ENCODE measurements around the gene PTTG1IP2. TPM values are rescaled to one million over a fixed set of nuclear protein-coding genes. Genes with fewer than 3 reads are reported as not detected.

The PTTG1IP2 gene
- total and polyA plus RNA-seq, 12 donors: not detected

- no peak overlapping the region for H3K4me3 ChIP-seq
- H3K36me3 ChIP-seq: no peaks in the 10 kb centered on the region
- 83 to 84% methylated on average over 2 of the region's 2 CpGs for WGBS, 2 donors
- H3K27ac ChIP-seq: no peak overlapping the region
- no peaks in the 10 kb centered on the region for H3K9me3 ChIP-seq
- H3K27me3 ChIP-seq: peaks cover 0 to 26% (median 0%) of the 10 kb centered on the region in 7 donors
- intact Hi-C loops (cut with DNase I): no loop called here
- DNase-seq: no peak
- ATAC-seq: no peak
- peaks cover 0 to 9% (median 0%) of the 10 kb centered on the region in 9 donors for H3K4me1 ChIP-seq
- no peak for TF ChIP-seq CTCF (IDR thresholded peaks at IDR 0.05)
Observed at GRCh38 chr7:90538405-90538804, 69.0 kb downstream of the PTTG1IP2 start.

DNA sequence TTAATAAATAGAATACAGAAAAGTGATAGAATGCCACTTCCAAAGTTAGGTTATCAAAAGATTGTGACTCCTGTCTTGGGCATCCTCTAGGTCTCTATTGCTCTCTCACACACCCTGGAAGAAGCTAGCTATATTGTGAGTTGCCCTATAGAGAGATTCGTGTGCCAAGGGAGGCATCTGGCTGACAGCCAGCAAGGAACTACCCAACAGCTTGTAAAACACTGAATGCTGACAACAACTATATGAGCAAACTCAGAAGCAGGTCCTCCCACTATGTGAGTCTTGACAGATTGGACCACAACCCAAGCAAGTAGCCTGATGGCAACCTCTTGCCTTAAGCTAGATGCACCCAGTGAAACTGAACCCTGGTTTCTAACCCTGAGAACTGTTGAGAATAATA lies 71.0 kb downstream of the PTTG1IP2 start:
- no peak for TF ChIP-seq CTCF (IDR thresholded peaks at IDR 0.05)
- Histone ChIP-seq H3K27me3 (peaks cover 0 to 26% (median 0%) of the 10 kb centered on the region in 7 donors), H3K27ac (no peak overlapping the region), H3K36me3 (no peaks in the 10 kb centered on the region), H3K4me3 (no peak overlapping the region), H3K4me1 (peaks cover 0 to 9% (median 0%) of the 10 kb centered on the region in 9 donors), H3K9me3 (no peaks in the 10 kb centered on the region)
- ATAC-seq (no peak), DNase-seq (no peak)
- intact Hi-C loops (cut with DNase I): no loop called here
- 32 to 47% methylated on average over 1 of the region's 1 CpG for WGBS, 2 donors

DNA sequence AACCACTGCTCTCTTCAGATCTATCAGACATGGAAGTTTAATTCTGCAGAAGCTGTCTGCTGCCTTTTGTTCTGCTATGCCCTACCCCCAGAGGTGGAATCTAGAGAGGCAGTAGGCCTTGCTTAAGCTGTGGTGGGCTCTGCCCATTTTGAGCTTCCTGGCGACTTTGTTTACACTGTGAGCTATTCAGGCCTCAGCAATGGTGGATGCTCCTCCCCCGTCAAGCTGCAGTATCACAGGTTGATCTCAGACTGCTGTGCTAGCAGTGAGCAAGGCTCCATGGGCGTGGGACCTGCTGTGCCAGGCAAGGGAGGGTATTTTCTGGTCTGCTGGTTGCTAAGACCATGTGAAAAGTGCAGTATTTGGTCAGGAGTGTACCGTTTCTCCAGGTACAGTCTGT lies 81.6 kb downstream of the PTTG1IP2 start:
- Histone ChIP-seq H3K4me1 (no peaks in the 10 kb centered on the region), H3K9me3 (no peaks in the 10 kb centered on the region), H3K27ac (no peak overlapping the region), H3K4me3 (no peak overlapping the region), H3K27me3 (no peaks in the 10 kb centered on the region), H3K36me3 (no peaks in the 10 kb centered on the region)
- 75% methylated on average over 4 of the region's 4 CpGs for WGBS, 2 donors
- intact Hi-C loops (cut with DNase I): loop anchor here in 8 of 10 donors (2.0 to 5.0 kb wide), 5 partner anchors 46 to 486 kb away; partner anchors contain the start of gene CDK14 (in 1 of the 8)
- no peak for DNase-seq
- TF ChIP-seq CTCF (IDR thresholded peaks at IDR 0.05): no peak
- no peak for ATAC-seq

DNA sequence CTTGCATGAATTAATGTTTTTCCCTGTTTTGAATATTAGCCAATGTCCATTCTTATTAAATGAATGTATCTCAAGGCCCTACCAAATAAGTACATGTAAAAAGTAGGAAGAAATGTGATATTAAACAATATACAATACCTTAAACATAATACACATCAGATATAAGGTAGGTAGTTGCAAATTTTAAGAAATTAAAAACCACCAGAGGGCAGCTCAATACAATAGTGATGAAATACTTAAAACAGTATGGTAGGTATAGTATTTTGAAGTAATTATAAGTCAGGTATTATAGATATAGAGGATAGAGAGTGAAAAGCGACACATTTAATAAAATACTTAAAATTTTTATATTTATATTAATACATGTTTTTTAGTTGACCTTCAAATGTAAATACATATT lies 83.1 kb downstream of the PTTG1IP2 start:
- Histone ChIP-seq H3K4me3 (no peak overlapping the region), H3K27me3 (no peaks in the 10 kb centered on the region), H3K36me3 (no peaks in the 10 kb centered on the region), H3K9me3 (no peaks in the 10 kb centered on the region), H3K27ac (no peak overlapping the region), H3K4me1 (no peaks in the 10 kb centered on the region)
- ATAC-seq (no peak), DNase-seq (no peak)
- peak; percentile 10 to 68 (median 49) for TF ChIP-seq CTCF (IDR thresholded peaks at IDR 0.05)
- 69 to 73% methylated on average over 1 of the region's 1 CpG for WGBS, 2 donors
- intact Hi-C loops (cut with DNase I): loop anchor here in 9 of 10 donors (1.0 to 5.0 kb wide), 6 partner anchors 75 to 485 kb away; no protein-coding TSS in a partner anchor
